HEK293 (cell line): Measurements from ENCODE around the gene TFR2.

Source experiments
- CTCF ChIA-PET: fragments of 350-600 bp; formaldehyde crosslinking; extraction: SDS; loops from one replicate; lab custom pipeline; 2021; ENCODE audit warnings: antibody characterized with exemption; lab: Yijun Ruan, JAX
- POLR2A ChIA-PET: fragments of 300-600 bp; formaldehyde crosslinking; extraction: SDS; loops from one replicate; lab custom pipeline; 2020; ENCODE audit warnings: antibody characterized with exemption, inconsistent platforms; lab: Yijun Ruan, JAX
- H3K27ac ChIP-seq: fragments of 200-500 bp; sonication (Bioruptor generic); 2 replicates; pipeline ENCODE4 v1.5.1; 2014; ENCODE audit warnings: low read depth, low read length, control low read depth, inconsistent platforms; ENCODE audit errors: extremely low read depth
- H3K36me3 ChIP-seq, 2 experiments: fragments of 200-500 bp in 1 of 2; sonication (Bioruptor generic) in 1 of 2; 1 replicate in 1 of 2; 2 replicates in 1 of 2; pipeline ENCODE4 v1.5.1; 2014 to 2017; ENCODE audit warnings: inconsistent platforms in 2 of 2, low read length in 2 of 2; ENCODE audit not compliant: control insufficient read depth in 2 of 2, insufficient read depth in 1 of 2
- H3K4me1 ChIP-seq: fragments of 200-500 bp; sonication (Bioruptor generic); 2 replicates; pipeline ENCODE4 v1.5.1; 2014; ENCODE audit warnings: mild to moderate bottlenecking, low read length, inconsistent platforms; ENCODE audit not compliant: control insufficient read depth, insufficient read depth
- H3K4me3 ChIP-seq: 2 replicates; pipeline ENCODE4 v1.5.1; 2011; ENCODE audit warnings: low read depth, mild to moderate bottlenecking, control low read depth, low read length, moderate library complexity
- H3K9me3 ChIP-seq: fragments of 200-500 bp; sonication (Bioruptor generic); 2 replicates; pipeline ENCODE4 v1.5.1; 2014; ENCODE audit warnings: low read depth, low read length, inconsistent platforms; ENCODE audit not compliant: control insufficient read depth, insufficient read depth
- GLIS1 ChIP-seq: fragments of 450-650 bp; formaldehyde crosslinking; IDR thresholded peaks from 2 replicates; pipeline ENCODE4 v1.5.1; 2016; ENCODE audit warnings: missing biosample characterization, missing genetic modification characterization
- IKZF3 ChIP-seq: fragments of 450-650 bp; IDR thresholded peaks from 2 replicates; pipeline ENCODE4 v1.5.0; 2018; ENCODE audit warnings: missing biosample characterization, mild to moderate bottlenecking, missing genetic modification characterization, moderate library complexity
- MEIS1 ChIP-seq: sonication (generic); formaldehyde crosslinking; IDR thresholded peaks from 2 replicates; pipeline ENCODE4 v1.8.1; 2022; ENCODE audit warnings: missing genetic modification reagents, mild to moderate bottlenecking, borderline replicate concordance
- PRDM2 ChIP-seq: fragments of 450-650 bp; formaldehyde crosslinking; IDR thresholded peaks from 2 replicates; pipeline ENCODE4 v1.5.1; 2016; ENCODE audit warnings: missing biosample characterization, missing genetic modification characterization, borderline replicate concordance
- WT1 ChIP-seq: fragments of 450-650 bp; formaldehyde crosslinking; IDR thresholded peaks from 2 replicates; pipeline ENCODE4 v1.5.1; 2016; ENCODE audit warnings: missing biosample characterization, missing genetic modification characterization
- ZBTB44 ChIP-seq: fragments of 450-650 bp; IDR thresholded peaks from 2 replicates; pipeline ENCODE4 v1.5.1; 2018; ENCODE audit warnings: missing biosample characterization, mild to moderate bottlenecking, missing genetic modification characterization
- ZFP3 ChIP-seq: fragments of 450-650 bp; formaldehyde crosslinking; IDR thresholded peaks from 2 replicates; pipeline ENCODE4 v1.5.1; 2016; ENCODE audit warnings: low read depth, missing biosample characterization, missing genetic modification characterization
- ZNF114 ChIP-seq: fragments of 450-650 bp; formaldehyde crosslinking; IDR thresholded peaks from 2 replicates; pipeline ENCODE4 v1.5.0; 2017; ENCODE audit warnings: missing biosample characterization, missing genetic modification characterization
- ZNF155 ChIP-seq: fragments of 450-650 bp; formaldehyde crosslinking; IDR thresholded peaks from 2 replicates; pipeline ENCODE4 v1.5.1; 2016; ENCODE audit warnings: missing biosample characterization, missing genetic modification characterization
- ZNF350 ChIP-seq: fragments of 450-650 bp; formaldehyde crosslinking; IDR thresholded peaks from 2 replicates; pipeline ENCODE4 v1.5.0; 2017; ENCODE audit warnings: missing biosample characterization, mild to moderate bottlenecking, missing genetic modification characterization
- ZNF426 ChIP-seq: fragments of 450-650 bp; formaldehyde crosslinking; IDR thresholded peaks from 2 replicates; pipeline ENCODE4 v1.5.1; 2017; ENCODE audit warnings: missing biosample characterization, missing genetic modification characterization, mild to moderate bottlenecking, inconsistent platforms, moderate library complexity
- ZNF48 ChIP-seq: fragments of 450-650 bp; formaldehyde crosslinking; IDR thresholded peaks from 2 replicates; pipeline ENCODE4 v1.5.1; 2016; ENCODE audit warnings: missing biosample characterization, missing genetic modification characterization
- ZNF518A ChIP-seq: fragments of 450-650 bp; formaldehyde crosslinking; conservative IDR thresholded peaks from 2 replicates; pipeline ENCODE4 v1.5.1; 2016; ENCODE audit warnings: low read depth, missing biosample characterization, missing genetic modification characterization
- ZNF558 ChIP-seq: fragments of 450-650 bp; formaldehyde crosslinking; IDR thresholded peaks from 2 replicates; pipeline ENCODE4 v1.5.1; 2016; ENCODE audit warnings: missing biosample characterization, missing genetic modification characterization
- ZNF571 ChIP-seq: fragments of 450-650 bp; formaldehyde crosslinking; IDR thresholded peaks from 2 replicates; pipeline ENCODE4 v1.5.0; 2017; ENCODE audit warnings: missing biosample characterization, missing genetic modification characterization
- ZNF658 ChIP-seq: fragments of 450-650 bp; formaldehyde crosslinking; IDR thresholded peaks from 2 replicates; pipeline ENCODE4; 2016; ENCODE audit warnings: missing biosample characterization, missing genetic modification characterization
- ZNF660 ChIP-seq: fragments of 450-650 bp; IDR thresholded peaks from 2 replicates; pipeline ENCODE4 v1.5.1; 2018; ENCODE audit warnings: missing biosample characterization, mild to moderate bottlenecking, missing genetic modification characterization
- ZNF777 ChIP-seq: fragments of 450-650 bp; formaldehyde crosslinking; IDR thresholded peaks from 2 replicates; pipeline ENCODE4 v1.5.1; 2017; ENCODE audit warnings: missing biosample characterization, missing genetic modification characterization, borderline replicate concordance
- ZSCAN16 ChIP-seq: fragments of 450-650 bp; formaldehyde crosslinking; IDR thresholded peaks from 2 replicates; pipeline ENCODE4 v1.5.1; 2016; ENCODE audit warnings: missing biosample characterization, missing genetic modification characterization
- ZSCAN5A ChIP-seq: fragments of 450-650 bp; formaldehyde crosslinking; IDR thresholded peaks from 2 replicates; pipeline ENCODE4 v1.5.1; 2016; ENCODE audit warnings: missing biosample characterization, missing genetic modification characterization
- TF ChIP-seq, protein P1 (sequence below): fragments of 450-650 bp; formaldehyde crosslinking; IDR thresholded peaks from 2 replicates; pipeline ENCODE4 v1.5.1; 2016; ENCODE audit warnings: missing biosample characterization, missing genetic modification characterization

TFR2 gene

GRCh38 chr7:100687261-100687660, 45.9 kb upstream of the TFR2 start (continued):
- no peak for TF ChIP-seq PRDM2 (tag by site-specific recombination)
- no peak for TF ChIP-seq ZBTB44 (tag by site-specific recombination)

DNA sequence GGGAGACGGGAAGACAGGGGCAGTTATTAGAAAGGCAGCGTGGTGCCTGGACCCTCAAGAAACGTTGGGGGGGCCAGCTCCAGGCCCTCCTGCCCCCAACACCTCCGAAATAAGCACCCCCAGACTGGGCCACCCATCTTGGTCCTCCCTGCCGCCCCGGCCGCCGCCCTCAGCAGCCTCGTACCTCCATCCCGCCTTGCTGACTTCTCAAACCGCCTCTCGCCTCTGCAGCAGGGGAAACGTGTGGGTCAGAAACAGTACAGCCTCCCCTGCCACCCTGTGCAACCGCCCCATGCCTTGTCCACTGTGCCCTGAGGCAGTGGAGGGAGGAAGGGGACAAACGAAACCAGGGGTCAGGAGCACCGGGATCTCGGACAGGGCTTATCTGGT, 45.5 kb upstream of the TFR2 start:
- CTCF ChIA-PET = interaction anchor here (0.6 kb wide), 1 partner anchor 530 kb away, joined by 4 read pairs; no protein-coding TSS in a partner anchor
- POLR2A ChIA-PET = no interaction called here

More for the DNA sequence above, 45.5 kb upstream of the TFR2 start:
- Histone ChIP-seq H3K27ac (no peak overlapping the region), H3K4me1 (no peaks in the 10 kb centered on the region), H3K4me3 (no peak overlapping the region), H3K36me3 (peaks cover 0 to 83% of the 10 kb centered on the region in 2 experiments; a peak in 2 of 3 replicates), H3K9me3 (no peaks in the 10 kb centered on the region)
- no peak for TF ChIP-seq ZNF777 (tag by site-specific recombination)
- no peak for TF ChIP-seq ZNF426 (tag by site-specific recombination)
- no peak for TF ChIP-seq WT1 (tag by site-specific recombination)
- no peak for TF ChIP-seq ZNF518A (tag by site-specific recombination)
- TF ChIP-seq ZSCAN16 (tag by site-specific recombination) = no peak
- TF ChIP-seq ZNF660 = no peak
- no peak for TF ChIP-seq ZNF571
- TF ChIP-seq ZNF658 (tag by site-specific recombination) = no peak
- TF ChIP-seq ZNF114 (tag by site-specific recombination) = no peak
- TF ChIP-seq ZNF155 (tag by site-specific recombination) = no peak
- TF ChIP-seq MEIS1 = no peak
- TF ChIP-seq, protein P1, sequence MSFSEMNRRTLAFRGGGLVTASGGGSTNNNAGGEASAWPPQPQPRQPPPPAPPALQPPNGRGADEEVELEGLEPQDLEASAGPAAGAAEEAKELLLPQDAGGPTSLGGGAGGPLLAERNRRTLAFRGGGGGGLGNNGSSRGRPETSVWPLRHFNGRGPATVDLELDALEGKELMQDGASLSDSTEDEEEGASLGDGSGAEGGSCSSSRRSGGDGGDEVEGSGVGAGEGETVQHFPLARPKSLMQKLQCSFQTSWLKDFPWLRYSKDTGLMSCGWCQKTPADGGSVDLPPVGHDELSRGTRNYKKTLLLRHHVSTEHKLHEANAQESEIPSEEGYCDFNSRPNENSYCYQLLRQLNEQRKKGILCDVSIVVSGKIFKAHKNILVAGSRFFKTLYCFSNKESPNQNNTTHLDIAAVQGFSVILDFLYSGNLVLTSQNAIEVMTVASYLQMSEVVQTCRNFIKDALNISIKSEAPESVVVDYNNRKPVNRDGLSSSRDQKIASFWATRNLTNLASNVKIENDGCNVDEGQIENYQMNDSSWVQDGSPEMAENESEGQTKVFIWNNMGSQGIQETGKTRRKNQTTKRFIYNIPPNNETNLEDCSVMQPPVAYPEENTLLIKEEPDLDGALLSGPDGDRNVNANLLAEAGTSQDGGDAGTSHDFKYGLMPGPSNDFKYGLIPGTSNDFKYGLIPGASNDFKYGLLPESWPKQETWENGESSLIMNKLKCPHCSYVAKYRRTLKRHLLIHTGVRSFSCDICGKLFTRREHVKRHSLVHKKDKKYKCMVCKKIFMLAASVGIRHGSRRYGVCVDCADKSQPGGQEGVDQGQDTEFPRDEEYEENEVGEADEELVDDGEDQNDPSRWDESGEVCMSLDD (tag by site-specific recombination) = no peak
- TF ChIP-seq IKZF3 (tag by site-specific recombination) = no peak
- no peak for TF ChIP-seq ZFP3
- TF ChIP-seq ZSCAN5A (tag by site-specific recombination) = no peak
- no peak for TF ChIP-seq ZNF350 (tag by site-specific recombination)
- no peak for TF ChIP-seq ZNF48 (tag by site-specific recombination)
- no peak for TF ChIP-seq ZNF558 (tag by site-specific recombination)
- TF ChIP-seq GLIS1 (tag by site-specific recombination) = no peak
